Panc1 (cell line): ENCODE data around the gene RHPN2.

Experiments
- POLR2AphosphoS5 ChIP-seq: IDR thresholded peaks from 2 replicates; pipeline ENCODE4 v1.6.1; 2012; ENCODE audit warnings: mild to moderate bottlenecking, low read depth, low read length, moderate library complexity
- REST ChIP-seq, 2 experiments: IDR thresholded peaks; 2 replicates each; pipeline ENCODE4 v1.6.1; 2011 to 2012; ENCODE audit warnings: low read depth in 2 of 2, control low read depth in 1 of 2, low read length in 1 of 2, mild to moderate bottlenecking in 1 of 2, moderate library complexity in 1 of 2; ENCODE audit not compliant: insufficient read depth in 1 of 2
- SIN3A ChIP-seq: IDR thresholded peaks from 2 replicates; pipeline ENCODE4 v1.6.1; 2012; ENCODE audit warnings: low read depth, mild to moderate bottlenecking, low read length, moderate library complexity, borderline replicate concordance; ENCODE audit not compliant: insufficient read depth
- TCF7L2 ChIP-seq: IDR thresholded peaks from 2 replicates; pipeline ENCODE4 v1.6.1; 2011; ENCODE audit warnings: mild to moderate bottlenecking, low read depth, low read length, inconsistent platforms
- TF ChIP-seq, protein P1 (sequence below): fragments of 450-650 bp; IDR thresholded peaks from 2 replicates; pipeline ENCODE4 v1.5.1; 2017; ENCODE audit warnings: mild to moderate bottlenecking

- TF ChIP-seq, protein P1, sequence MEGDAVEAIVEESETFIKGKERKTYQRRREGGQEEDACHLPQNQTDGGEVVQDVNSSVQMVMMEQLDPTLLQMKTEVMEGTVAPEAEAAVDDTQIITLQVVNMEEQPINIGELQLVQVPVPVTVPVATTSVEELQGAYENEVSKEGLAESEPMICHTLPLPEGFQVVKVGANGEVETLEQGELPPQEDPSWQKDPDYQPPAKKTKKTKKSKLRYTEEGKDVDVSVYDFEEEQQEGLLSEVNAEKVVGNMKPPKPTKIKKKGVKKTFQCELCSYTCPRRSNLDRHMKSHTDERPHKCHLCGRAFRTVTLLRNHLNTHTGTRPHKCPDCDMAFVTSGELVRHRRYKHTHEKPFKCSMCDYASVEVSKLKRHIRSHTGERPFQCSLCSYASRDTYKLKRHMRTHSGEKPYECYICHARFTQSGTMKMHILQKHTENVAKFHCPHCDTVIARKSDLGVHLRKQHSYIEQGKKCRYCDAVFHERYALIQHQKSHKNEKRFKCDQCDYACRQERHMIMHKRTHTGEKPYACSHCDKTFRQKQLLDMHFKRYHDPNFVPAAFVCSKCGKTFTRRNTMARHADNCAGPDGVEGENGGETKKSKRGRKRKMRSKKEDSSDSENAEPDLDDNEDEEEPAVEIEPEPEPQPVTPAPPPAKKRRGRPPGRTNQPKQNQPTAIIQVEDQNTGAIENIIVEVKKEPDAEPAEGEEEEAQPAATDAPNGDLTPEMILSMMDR: no peak
- TF ChIP-seq TCF7L2 (no peak), SIN3A (no peak), POLR2AphosphoS5 (no peak), REST (IDR thresholded peaks at IDR 0.05; ENCODE audit: insufficient read depth in 1 of 2, low read depth in 2 of 2, low read length in 1 of 2) (no peak)
Observed at GRCh38 chr19:32928806-32929205, 135.9 kb downstream of the RHPN2 start.
